Aorta (tissue), 5 donors: ENCODE measurements around the gene PCBP4. TPM values are rescaled to one million over a fixed set of nuclear protein-coding genes. Genes with fewer than 3 reads are reported as not detected.

Experiments used
- ATAC-seq: fragments of 200-7000 bp; cut with Tn5 transposase; one replicate; pipeline ENCODE4 v1.9.1; 2022; ENCODE audit warnings: moderate library complexity; ENCODE audit not compliant: low FRiP score
- DNase-seq, 2 donors: peaks; one replicate each; pipeline ENCODE4 v3.0.0-alpha.2; 2020
- H3K27ac ChIP-seq, 2 donors: one replicate each; pipeline ENCODE4 v1.5.1; 2013; ENCODE audit warnings: low read length in 2 of 2, mild to moderate bottlenecking in 2 of 2, moderate library complexity in 2 of 2, control low read depth in 1 of 2, inconsistent platforms in 1 of 2, low read depth in 1 of 2
- H3K27me3 ChIP-seq, 2 donors: one replicate each; pipeline ENCODE4 v1.6.1; 2013; ENCODE audit warnings: control low read depth in 1 of 2, low read length in 1 of 2, mild to moderate bottlenecking in 1 of 2, moderate library complexity in 1 of 2; ENCODE audit not compliant: insufficient read depth in 2 of 2, control insufficient read depth in 1 of 2
- H3K36me3 ChIP-seq, 2 donors: one replicate each; pipeline ENCODE4 v1.6.1; 2013; ENCODE audit warnings: control low read depth in 1 of 2, low read length in 1 of 2, mild to moderate bottlenecking in 1 of 2; ENCODE audit not compliant: insufficient read depth in 2 of 2, control insufficient read depth in 1 of 2
- H3K4me1 ChIP-seq, 2 donors: one replicate each; pipeline ENCODE4 v1.6.1; 2013; ENCODE audit warnings: low read length in 2 of 2, control low read depth in 1 of 2, mild to moderate bottlenecking in 1 of 2, moderate library complexity in 1 of 2; ENCODE audit not compliant: insufficient read depth in 2 of 2, control insufficient read depth in 1 of 2
- H3K4me3 ChIP-seq, 2 donors: one replicate each; pipeline ENCODE4 v1.5.1; 2013; ENCODE audit warnings: low read length in 2 of 2, control low read depth in 1 of 2, mild to moderate bottlenecking in 1 of 2
- H3K9me3 ChIP-seq: one replicate; pipeline ENCODE4 v1.6.1; 2013; ENCODE audit warnings: mild to moderate bottlenecking, low read length; ENCODE audit not compliant: control insufficient read depth
- WGBS, 2 donors: extraction: QIAGEN DNeasy Blood & Tissue Kit; methylation state at CpG; one replicate each; pipeline ENCODE4 v1.1.7; 2013; 5-methylcytosine and 5-hydroxymethylcytosine counted together
- intact Hi-C, 2 donors: fragments of 100-400 bp; cut with DNase I; formaldehyde crosslinking; loops; one replicate each; pipeline versions ENCODE4 v1.14.2 to v1.15.0; 2022
- polyA plus RNA-seq, 2 donors: library from polyadenylated mRNA; stranded (reverse); fragments of 200-250 nt; gene quantifications; one replicate each; pipeline ENCODE4 v1.2.3, GENCODE V29; 2013
- total RNA-seq, 2 donors: library from RNA; stranded (reverse); fragmentation: NEBNext Ultra II Directional; extraction: Animal tissue kit (Norgen Biotek cat#: 25700); gene quantifications; one replicate each; pipeline ENCODE4 v1.2.1, GENCODE V29; 2021
- donor health status: healthy with polysubstance abuse.
- donor health status: Bipolar disorder and iron deficiency.
- donor health status: DM: no; HTN: no; CAD: no.
- donor health status: DM: no; HTN: no; CAD: no.
- donor health status: DM: yes; HTN: yes; CAD: no.

Gene PCBP4
- total and polyA plus RNA-seq, 4 donors = 29.4 to 124 (median 60.9) TPM

GRCh38 chr3:51969841-51970240, 2.6 kb upstream of the PCBP4 start:
- intact Hi-C loops = no loop called here
- 62 to 66% methylated on average over 4 of the region's 4 CpGs for whole genome bisulfite sequencing, 2 donors
- Histone ChIP-seq H3K4me1 (peaks cover 0 to 2% of the 10 kb centered on the region in 2 donors), H3K9me3 (no peaks in the 10 kb centered on the region), H3K27ac (no peak overlapping the region), H3K4me3 (no peak overlapping the region), H3K36me3 (no peaks in the 10 kb centered on the region), H3K27me3 (no peaks in the 10 kb centered on the region)
- ATAC-seq (no peak), DNase-seq (no peak)

- no peak for ATAC-seq
- H3K4me3 ChIP-seq = no peak overlapping the region
- no peaks in the 10 kb centered on the region for H3K27me3 ChIP-seq
- WGBS, 2 donors = 82 to 86% methylated on average over 6 of the region's 6 CpGs
- DNase-seq = no peak
- H3K4me1 ChIP-seq = peaks cover 0 to 2% of the 10 kb centered on the region in 2 donors
- H3K9me3 ChIP-seq = no peaks in the 10 kb centered on the region
- H3K27ac ChIP-seq = no peak overlapping the region
- intact Hi-C loops = no loop called here
- no peaks in the 10 kb centered on the region for H3K36me3 ChIP-seq
These were observed 1.8 kb upstream of the PCBP4 start for GRCh38 chr3:51968883-51969678.

GRCh38 chr3:51968170-51968775, 1.0 kb upstream of the PCBP4 start:
- H3K27me3 ChIP-seq = no peaks in the 10 kb centered on the region
- peak overlapping the region; percentile 59 to 88 for H3K4me3 ChIP-seq
- DNase-seq (no peak), ATAC-seq (no peak)
- H3K4me1 ChIP-seq = peaks cover 0 to 2% of the 10 kb centered on the region in 2 donors
- intact Hi-C loops = no loop called here
- WGBS, 2 donors = 8 to 11% methylated on average over 10 to 11 of the region's 11 CpGs
- peak overlapping the region in 1 of 2 donors; percentile 83 for H3K27ac ChIP-seq
- no peaks in the 10 kb centered on the region for H3K36me3 ChIP-seq
- no peaks in the 10 kb centered on the region for H3K9me3 ChIP-seq

- H3K27me3 ChIP-seq = no peaks in the 10 kb centered on the region
- peak overlapping the region in 1 of 2 donors; percentile 65 for H3K27ac ChIP-seq
- intact Hi-C loops = no loop called here
- DNase-seq = no peak
- H3K9me3 ChIP-seq = no peaks in the 10 kb centered on the region
- peaks cover 0 to 2% of the 10 kb centered on the region in 2 donors for H3K4me1 ChIP-seq
- WGBS, 2 donors = 1 to 2% methylated on average over 32 to 33 of the region's 33 CpGs
- H3K36me3 ChIP-seq = no peaks in the 10 kb centered on the region
- ATAC-seq = no peak
- peak overlapping the region; percentile 59 to 68 for H3K4me3 ChIP-seq
These were observed 301 bp downstream of the PCBP4 start for GRCh38 chr3:51966922-51967383.

- Histone ChIP-seq H3K27ac (peak overlapping the region in 1 of 2 donors; percentile 65), H3K27me3 (no peaks in the 10 kb centered on the region), H3K4me3 (peak overlapping the region; percentile 59 to 68), H3K36me3 (no peaks in the 10 kb centered on the region), H3K9me3 (no peaks in the 10 kb centered on the region), H3K4me1 (peaks cover 0 to 2% of the 10 kb centered on the region in 2 donors)
- no peak for ATAC-seq
- 29 to 37% methylated on average over 3 to 5 of the region's 5 CpGs for WGBS, 2 donors
- DNase-seq = no peak
- intact Hi-C loops = no loop called here
These were observed 768 bp downstream of the PCBP4 start for GRCh38 chr3:51966486-51966885.

GRCh38 chr3:51966016-51966415, 1.2 kb downstream of the PCBP4 start:
- peaks cover 0 to 2% of the 10 kb centered on the region in 2 donors for H3K4me1 ChIP-seq
- DNase-seq (no peak), ATAC-seq (no peak)
- H3K36me3 ChIP-seq = no peaks in the 10 kb centered on the region
- intact Hi-C loops = no loop called here
- no peaks in the 10 kb centered on the region for H3K9me3 ChIP-seq
- H3K27ac ChIP-seq = no peak overlapping the region
- no peaks in the 10 kb centered on the region for H3K27me3 ChIP-seq
- WGBS, 2 donors = 63% methylated on average over 2 of the region's 2 CpGs
- no peak overlapping the region for H3K4me3 ChIP-seq

GRCh38 chr3:51964521-51964920, 2.7 kb downstream of the PCBP4 start:
- WGBS, 2 donors = 62 to 74% methylated on average over 4 of the region's 4 CpGs
- no peaks in the 10 kb centered on the region for H3K36me3 ChIP-seq
- no peaks in the 10 kb centered on the region for H3K27me3 ChIP-seq
- H3K9me3 ChIP-seq = no peaks in the 10 kb centered on the region
- peaks cover 0 to 2% of the 10 kb centered on the region in 2 donors for H3K4me1 ChIP-seq
- H3K4me3 ChIP-seq = no peak overlapping the region
- ATAC-seq (no peak), DNase-seq (no peak)
- no peak overlapping the region for H3K27ac ChIP-seq
- intact Hi-C loops = no loop called here

GRCh38 chr3:51963951-51964451, 3.3 kb downstream of the PCBP4 start:
- Histone ChIP-seq H3K4me3 (no peak overlapping the region), H3K27ac (no peak overlapping the region), H3K9me3 (no peaks in the 10 kb centered on the region), H3K36me3 (no peaks in the 10 kb centered on the region), H3K4me1 (peaks cover 0 to 2% of the 10 kb centered on the region in 2 donors), H3K27me3 (no peaks in the 10 kb centered on the region)
- ATAC-seq (no peak), DNase-seq (no peak)
- 50 to 69% methylated on average over 11 to 12 of the region's 12 CpGs for WGBS, 2 donors
- intact Hi-C loops = no loop called here
